Measurements from ENCODE around the gene LMCD1. TPM values are rescaled to one million over a fixed set of nuclear protein-coding genes. Genes with fewer than 3 reads are reported as not detected.

Gene LMCD1
- total and polyA plus RNA-seq, 2 of the 8 experiments (the other 6 are each of a cell fraction or from before 2014, with no cell fraction given): 12.3 to 26.5 TPM

- TF ChIP-seq CTCF (IDR thresholded peaks at IDR 0.05; ENCODE audit: control extremely low read depth in 1 of 3, insufficient read depth in 1 of 3, low read depth in 1 of 3, low read length in 3 of 3) (no peak), BRCA1 (IDR thresholded peaks at IDR 0.05; ENCODE audit: low read depth, low read length) (no peak), CREB1 (IDR thresholded peaks at IDR 0.05) (no peak), TAF1 (IDR thresholded peaks at IDR 0.05; ENCODE audit: low read depth, low read length) (no peak), SUZ12 (IDR thresholded peaks at IDR 0.05; ENCODE audit: low read length) (no peak)
Observed at GRCh38 chr3:8494327-8494726, 7.3 kb upstream of the LMCD1 start (continued).

All from H1 (cell line).